Lower leg skin (tissue), 4 donors: ENCODE measurements around the gene ZNF580. TPM values are rescaled to one million over a fixed set of nuclear protein-coding genes. Genes with fewer than 3 reads are reported as not detected.

ENCODE experiments used
- DNase-seq, 2 donors: peaks; one replicate each; pipeline ENCODE4 v3.0.0-alpha.2; 2019; ENCODE audit warnings: low spot score in 2 of 2
- H3K4me3 ChIP-seq: fragments of 200-600 bp; sonication (generic); 2 replicates; pipeline ENCODE4 v1.5.1; 2017; ENCODE audit warnings: mild to moderate bottlenecking, low read depth; ENCODE audit not compliant: poor library complexity, severe bottlenecking
- POLR2A ChIP-seq, 2 donors: fragments of 450-650 bp; IDR thresholded peaks; one replicate each; pipeline ENCODE4 v1.6.1; 2016 to 2017; ENCODE audit warnings: antibody characterized with exemption in 2 of 2, mild to moderate bottlenecking in 1 of 2, moderate library complexity in 1 of 2
- WGBS, 2 donors: methylation state at CpG; one replicate each; pipeline ENCODE4 v1.1.5; 2018; 5-methylcytosine and 5-hydroxymethylcytosine counted together
- intact Hi-C: fragments of 100-400 bp; cut with DNase I; formaldehyde crosslinking; loops from one replicate; pipeline ENCODE4 v1.15.0; 2023; ENCODE audit warnings: low total_unique reads
- total RNA-seq, 4 donors: library from RNA; depleted of rRNA; stranded (reverse); fragments of >200 nt; gene quantifications; one replicate each; pipeline ENCODE4 v1.1.0, GENCODE V29; 2016
- TF ChIP-seq, protein P1 (sequence below), 3 donors: fragments of 450-650 bp; IDR thresholded peaks; one replicate each; pipeline ENCODE4 v1.5.1; 2016; ENCODE audit warnings: antibody characterized with exemption in 3 of 3, mild to moderate bottlenecking in 3 of 3, moderate library complexity in 2 of 3

The ZNF580 gene
- total RNA-seq, 4 donors from 2014 or later = 14.1 to 38.0 (median 22.9) TPM

DNA sequence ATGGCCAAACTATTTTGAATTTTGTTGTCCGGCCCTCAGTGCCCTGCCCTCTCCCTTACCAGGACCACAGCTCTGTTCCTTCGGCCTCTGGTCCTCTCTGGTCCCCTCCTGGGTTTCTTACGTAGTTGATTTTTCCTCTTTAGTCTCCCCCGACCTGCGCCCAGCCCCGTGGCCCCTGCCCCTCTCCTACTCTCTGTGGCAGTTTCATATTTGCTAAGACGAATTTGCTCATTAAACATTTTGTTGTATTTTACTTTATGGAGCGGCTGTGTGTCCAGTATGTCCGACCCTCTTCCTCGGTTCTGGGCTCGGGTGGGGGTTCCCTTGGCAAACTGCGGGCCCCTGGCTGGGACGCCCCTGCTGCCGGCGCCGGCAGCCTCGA is 33.6 kb downstream of the ZNF580 start:
- no peak for DNase-seq
- 22% methylated on average over 17 of the region's 17 CpGs for WGBS, 2 donors
- no peak for TF ChIP-seq POLR2A (IDR thresholded peaks at IDR 0.05)
- TF ChIP-seq, protein P1, sequence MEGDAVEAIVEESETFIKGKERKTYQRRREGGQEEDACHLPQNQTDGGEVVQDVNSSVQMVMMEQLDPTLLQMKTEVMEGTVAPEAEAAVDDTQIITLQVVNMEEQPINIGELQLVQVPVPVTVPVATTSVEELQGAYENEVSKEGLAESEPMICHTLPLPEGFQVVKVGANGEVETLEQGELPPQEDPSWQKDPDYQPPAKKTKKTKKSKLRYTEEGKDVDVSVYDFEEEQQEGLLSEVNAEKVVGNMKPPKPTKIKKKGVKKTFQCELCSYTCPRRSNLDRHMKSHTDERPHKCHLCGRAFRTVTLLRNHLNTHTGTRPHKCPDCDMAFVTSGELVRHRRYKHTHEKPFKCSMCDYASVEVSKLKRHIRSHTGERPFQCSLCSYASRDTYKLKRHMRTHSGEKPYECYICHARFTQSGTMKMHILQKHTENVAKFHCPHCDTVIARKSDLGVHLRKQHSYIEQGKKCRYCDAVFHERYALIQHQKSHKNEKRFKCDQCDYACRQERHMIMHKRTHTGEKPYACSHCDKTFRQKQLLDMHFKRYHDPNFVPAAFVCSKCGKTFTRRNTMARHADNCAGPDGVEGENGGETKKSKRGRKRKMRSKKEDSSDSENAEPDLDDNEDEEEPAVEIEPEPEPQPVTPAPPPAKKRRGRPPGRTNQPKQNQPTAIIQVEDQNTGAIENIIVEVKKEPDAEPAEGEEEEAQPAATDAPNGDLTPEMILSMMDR (IDR thresholded peaks at IDR 0.05) = no peak
- intact Hi-C loops = loop anchor here (5.0 kb wide), 1 partner anchor 833 kb away; the partner anchor contains the start of gene ZNF471
- peak overlapping the region; percentile 97 for H3K4me3 ChIP-seq

DNA sequence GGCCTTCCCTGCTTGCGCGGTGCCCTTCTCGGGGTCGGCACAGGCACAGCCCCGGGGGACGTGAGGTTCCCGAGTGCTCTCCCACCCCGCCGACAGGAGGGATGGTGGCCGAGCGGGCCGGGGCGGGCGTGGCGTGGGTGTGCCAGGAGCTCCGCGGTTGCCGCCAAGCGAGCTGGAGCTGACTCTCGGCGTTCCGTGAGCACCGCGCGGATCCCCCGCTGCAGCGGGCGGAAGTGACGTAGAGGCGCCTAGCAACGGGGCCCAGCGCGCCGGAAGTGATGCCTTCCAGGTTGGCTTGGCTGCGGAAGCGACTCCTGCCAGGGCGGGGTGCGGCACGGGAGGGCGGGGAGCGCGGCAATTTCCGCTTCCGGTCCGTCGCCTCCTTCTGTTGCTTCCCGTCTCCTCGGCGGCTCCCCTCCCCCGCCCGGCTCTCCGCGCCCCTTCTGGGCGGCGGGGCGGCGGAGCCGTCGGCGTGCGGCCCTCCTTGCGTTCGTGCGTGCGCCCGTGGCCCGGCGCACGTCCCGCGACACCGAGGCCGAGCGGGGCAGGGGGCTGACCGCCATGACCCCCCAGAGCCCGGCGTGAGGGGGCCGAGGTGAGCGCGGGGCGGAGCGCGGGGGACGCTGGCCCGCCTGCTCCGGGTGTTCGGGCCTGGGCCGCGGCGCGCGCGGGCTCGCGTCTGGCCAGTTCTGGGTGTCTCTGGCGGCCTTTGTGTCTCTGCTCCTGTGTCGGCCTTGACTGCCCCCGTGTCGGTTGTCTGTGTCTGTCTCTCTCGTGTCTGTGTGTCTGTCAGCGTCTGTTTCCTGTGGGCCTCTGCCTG is 34.2 kb downstream of the ZNF580 start, which contains the start of gene EPN1:
Gene EPN1, plus strand, starts transcription at position 386 of the 820 bp plus-strand sequence. CDS start 3,402 bp downstream, outside the sequence.
- H3K4me3 ChIP-seq = peak within 1 kb of the TSS; percentile 97
- intact Hi-C loops = loop anchor here (5.0 kb wide), 1 partner anchor 832 kb away; the partner anchor contains the start of gene ZNF471
- DNase-seq = peak; percentile 95 to 99
- WGBS, 2 donors = 0 to 1% methylated on average over 46 to 75 of the region's 101 CpGs
- no peak for TF ChIP-seq POLR2A (IDR thresholded peaks at IDR 0.05)
- TF ChIP-seq, protein P1 (IDR thresholded peaks at IDR 0.05) = no peak

DNA sequence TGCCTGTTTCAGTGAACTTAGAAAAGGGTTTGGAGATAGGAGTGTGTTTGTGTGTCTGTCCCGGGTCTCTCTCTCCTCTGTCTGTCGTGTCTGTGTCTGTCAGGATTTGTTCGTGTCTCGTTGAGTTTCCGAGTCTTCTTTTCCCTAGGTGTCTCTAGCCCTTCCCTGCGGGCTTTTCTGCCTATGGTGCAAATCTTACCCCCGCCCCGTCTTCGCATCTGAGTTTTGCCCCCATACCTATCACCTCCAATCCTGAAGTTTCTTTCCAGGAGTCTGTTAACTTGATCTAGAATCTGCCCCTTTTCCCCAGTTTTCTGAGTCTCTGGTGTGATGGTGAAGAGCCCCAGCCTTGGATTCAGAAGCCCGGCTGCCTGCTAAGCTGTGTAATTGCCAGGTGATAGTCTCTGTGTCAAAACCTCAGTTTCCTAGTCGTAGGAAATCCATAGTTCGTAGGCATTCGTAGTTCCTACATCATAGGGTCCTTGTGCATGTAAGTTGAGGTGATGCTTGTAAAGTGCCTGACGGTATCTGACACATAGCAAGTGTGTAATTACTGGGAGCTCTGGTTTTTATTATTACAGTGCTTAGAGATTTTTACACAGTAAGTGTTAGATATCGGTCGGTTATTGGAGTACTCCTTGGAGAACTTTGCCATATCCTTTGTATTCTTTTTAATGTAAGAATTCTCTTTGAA is 35.0 kb downstream of the ZNF580 start:
- H3K4me3 ChIP-seq = peak overlapping the region; percentile 97
- intact Hi-C loops = no loop called here
- no peak for DNase-seq
- no peak for TF ChIP-seq POLR2A (IDR thresholded peaks at IDR 0.05)
- TF ChIP-seq, protein P1 (IDR thresholded peaks at IDR 0.05) = no peak
- WGBS, 2 donors = 10 to 11% methylated on average over 16 of the region's 16 CpGs

DNA sequence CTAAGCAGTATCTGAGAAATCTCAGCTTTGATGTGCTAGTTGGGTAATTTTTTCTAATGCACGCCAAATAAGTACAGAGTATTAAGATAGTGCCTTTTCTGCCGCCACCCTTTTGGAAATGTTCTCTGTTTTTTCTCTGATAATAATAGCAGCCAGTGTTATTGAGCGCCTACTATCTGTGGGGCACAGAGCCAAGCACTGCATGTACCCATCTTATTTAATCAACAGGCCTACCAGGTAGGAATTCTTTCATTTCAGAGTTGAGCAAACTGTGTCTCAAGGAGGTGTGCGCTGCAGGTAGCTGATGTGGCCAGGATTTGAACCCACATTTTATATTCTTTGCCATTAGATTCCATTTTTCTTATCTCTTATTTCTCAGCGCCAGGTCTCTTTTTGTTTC is 35.6 kb downstream of the ZNF580 start:
- intact Hi-C loops = no loop called here
- TF ChIP-seq, protein P1 (IDR thresholded peaks at IDR 0.05) = no peak
- TF ChIP-seq POLR2A (IDR thresholded peaks at IDR 0.05) = no peak
- H3K4me3 ChIP-seq = no peak overlapping the region
- WGBS, 2 donors = 51 to 58% methylated on average over 5 of the region's 5 CpGs
- DNase-seq = no peak

DNA sequence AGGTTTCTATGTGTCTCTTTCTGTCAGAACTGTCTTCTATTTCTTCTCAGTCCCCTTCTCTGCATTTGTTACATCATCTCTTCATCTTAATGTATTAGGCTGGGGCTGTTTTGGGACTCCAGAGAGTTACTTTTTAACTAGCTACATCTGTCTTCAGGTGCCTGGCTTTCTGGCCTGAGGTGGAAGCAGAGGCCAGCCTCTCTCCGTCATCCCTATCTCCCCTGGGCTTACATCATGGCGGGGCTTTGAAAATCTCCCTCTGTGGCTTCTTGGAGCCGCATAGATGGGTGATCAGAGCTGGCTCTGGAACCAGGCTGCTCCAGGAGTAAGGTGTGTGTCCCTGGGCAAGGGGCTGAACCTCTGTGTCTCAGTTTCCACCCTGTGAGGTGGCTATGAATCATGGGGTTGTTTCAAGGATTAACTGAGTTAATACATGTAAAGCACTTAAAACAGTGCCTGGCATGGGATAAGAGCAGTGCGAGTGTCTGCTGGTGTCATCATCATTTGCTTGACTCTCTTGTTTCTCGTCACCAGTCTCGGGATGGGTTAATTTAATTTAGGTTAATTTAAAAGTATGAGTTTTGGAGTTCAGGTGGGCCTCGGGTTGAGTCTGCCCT is 36.2 kb downstream of the ZNF580 start:
- DNase-seq = no peak
- no peak overlapping the region for H3K4me3 ChIP-seq
- intact Hi-C loops = no loop called here
- TF ChIP-seq POLR2A (IDR thresholded peaks at IDR 0.05) = no peak
- TF ChIP-seq, protein P1 (IDR thresholded peaks at IDR 0.05) = no peak
- WGBS, 2 donors = 71 to 75% methylated on average over 7 of the region's 7 CpGs
